Parathyroid adenoma (tissue), 2 donors: ENCODE measurements around the gene ZNF324.
A peak's percentile ranks its signal among the peaks of the same experiment; 100 is the strongest.

Experiments used
- H2AFZ ChIP-seq: fragments of 300-600 bp; sonication (generic); one replicate; pipeline ENCODE4 v1.7.0; 2017; ENCODE audit warnings: antibody characterized with exemption, mild to moderate bottlenecking
- H3K27ac ChIP-seq: fragments of 300-600 bp; sonication (generic); one replicate; pipeline ENCODE4 v1.7.0; 2017
- H3K27me3 ChIP-seq: fragments of 300-600 bp; sonication (generic); one replicate; pipeline ENCODE4 v1.7.0; 2017; ENCODE audit warnings: low read length; ENCODE audit not compliant: control insufficient read depth, insufficient read depth
- H3K36me3 ChIP-seq: fragments of 300-600 bp; sonication (generic); one replicate; pipeline ENCODE4 v1.7.0; 2017; ENCODE audit warnings: low read length; ENCODE audit not compliant: control insufficient read depth, insufficient read depth
- H3K4me1 ChIP-seq: fragments of 300-600 bp; sonication (generic); one replicate; pipeline ENCODE4 v1.7.0; 2017; ENCODE audit warnings: control low read depth
- H3K4me2 ChIP-seq: fragments of 300-600 bp; sonication (generic); one replicate; pipeline ENCODE4 v1.7.0; 2017; ENCODE audit warnings: low read length
- H3K4me3 ChIP-seq: fragments of 300-600 bp; sonication (generic); one replicate; pipeline ENCODE4 v1.7.0; 2017; ENCODE audit warnings: low read depth, low read length
- H3K79me2 ChIP-seq: fragments of 300-600 bp; sonication (generic); one replicate; pipeline ENCODE4 v1.7.0; 2017; ENCODE audit warnings: control low read depth
- H3K9ac ChIP-seq: fragments of 300-600 bp; sonication (generic); one replicate; pipeline ENCODE4 v1.7.0; 2017; ENCODE audit warnings: mild to moderate bottlenecking
- H3K9me3 ChIP-seq: fragments of 300-600 bp; sonication (generic); one replicate; pipeline ENCODE4 v1.7.0; 2017; ENCODE audit warnings: low read length; ENCODE audit not compliant: control insufficient read depth
- TF ChIP-seq, protein P1 (sequence below): fragments of 300-600 bp; sonication (generic); IDR thresholded peaks from one replicate; pipeline ENCODE4 v1.7.0; 2017; ENCODE audit warnings: antibody characterized with exemption, mild to moderate bottlenecking
- donor health status: primary hyperparathyroidism.

Gene ZNF324

GRCh38 chr19:58491393-58491792 lies 24.5 kb downstream of the ZNF324 start:
- TF ChIP-seq, protein P1, sequence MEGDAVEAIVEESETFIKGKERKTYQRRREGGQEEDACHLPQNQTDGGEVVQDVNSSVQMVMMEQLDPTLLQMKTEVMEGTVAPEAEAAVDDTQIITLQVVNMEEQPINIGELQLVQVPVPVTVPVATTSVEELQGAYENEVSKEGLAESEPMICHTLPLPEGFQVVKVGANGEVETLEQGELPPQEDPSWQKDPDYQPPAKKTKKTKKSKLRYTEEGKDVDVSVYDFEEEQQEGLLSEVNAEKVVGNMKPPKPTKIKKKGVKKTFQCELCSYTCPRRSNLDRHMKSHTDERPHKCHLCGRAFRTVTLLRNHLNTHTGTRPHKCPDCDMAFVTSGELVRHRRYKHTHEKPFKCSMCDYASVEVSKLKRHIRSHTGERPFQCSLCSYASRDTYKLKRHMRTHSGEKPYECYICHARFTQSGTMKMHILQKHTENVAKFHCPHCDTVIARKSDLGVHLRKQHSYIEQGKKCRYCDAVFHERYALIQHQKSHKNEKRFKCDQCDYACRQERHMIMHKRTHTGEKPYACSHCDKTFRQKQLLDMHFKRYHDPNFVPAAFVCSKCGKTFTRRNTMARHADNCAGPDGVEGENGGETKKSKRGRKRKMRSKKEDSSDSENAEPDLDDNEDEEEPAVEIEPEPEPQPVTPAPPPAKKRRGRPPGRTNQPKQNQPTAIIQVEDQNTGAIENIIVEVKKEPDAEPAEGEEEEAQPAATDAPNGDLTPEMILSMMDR: no peak
- H3K9ac ChIP-seq: no peak overlapping the region
- no peaks in the 10 kb centered on the region for H3K27me3 ChIP-seq
- no peaks in the 10 kb centered on the region for H3K9me3 ChIP-seq
- H3K4me2 ChIP-seq: no peak overlapping the region
- no peaks in the 10 kb centered on the region for H3K79me2 ChIP-seq
- H3K4me1 ChIP-seq: no peaks in the 10 kb centered on the region
- no peak overlapping the region for H2AFZ ChIP-seq
- H3K36me3 ChIP-seq: no peaks in the 10 kb centered on the region
- no peak overlapping the region for H3K4me3 ChIP-seq
- no peak overlapping the region for H3K27ac ChIP-seq

- Histone ChIP-seq H3K9ac (no peak overlapping the region), H3K9me3 (no peaks in the 10 kb centered on the region), H2AFZ (no peak overlapping the region), H3K4me2 (no peak overlapping the region), H3K4me3 (no peak overlapping the region), H3K4me1 (no peaks in the 10 kb centered on the region), H3K27ac (no peak overlapping the region), H3K79me2 (no peaks in the 10 kb centered on the region), H3K36me3 (no peaks in the 10 kb centered on the region), H3K27me3 (no peaks in the 10 kb centered on the region)
- TF ChIP-seq, protein P1: no peak
Measured at GRCh38 chr19:58492265-58492664, 25.4 kb downstream of the ZNF324 start.

DNA sequence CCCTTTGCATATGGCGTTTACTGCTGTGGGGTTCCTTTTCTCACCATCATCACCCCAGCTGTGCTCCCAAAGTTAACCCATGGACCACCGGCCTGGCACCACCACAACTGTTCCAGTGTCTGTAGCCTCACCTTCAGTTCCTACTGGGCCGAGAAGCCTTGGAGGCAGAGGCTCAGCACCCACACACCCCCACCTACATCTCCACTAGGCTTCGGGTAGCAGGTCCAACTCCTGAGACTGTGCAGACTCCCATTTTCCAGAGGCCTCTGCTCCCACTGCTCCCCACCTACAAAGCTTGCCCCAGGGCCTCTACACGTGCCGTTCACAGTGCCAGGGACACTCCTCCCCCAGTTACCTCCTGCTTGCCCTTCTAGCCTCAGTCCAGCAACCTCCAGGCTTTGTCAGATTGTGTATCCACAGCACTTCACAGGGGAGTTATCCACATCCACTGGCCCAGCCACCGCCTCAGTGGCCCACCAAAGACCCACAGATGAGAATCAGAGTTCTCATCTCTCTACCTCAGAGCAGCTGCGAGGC lies 30.8 kb downstream of the ZNF324 start:
- Histone ChIP-seq H3K4me2 (no peak overlapping the region), H2AFZ (no peak overlapping the region), H3K79me2 (no peaks in the 10 kb centered on the region), H3K27ac (peak overlapping the region; percentile 66), H3K4me3 (no peak overlapping the region), H3K9ac (no peak overlapping the region), H3K36me3 (no peaks in the 10 kb centered on the region), H3K27me3 (no peaks in the 10 kb centered on the region), H3K4me1 (peaks cover 11% of the 10 kb centered on the region), H3K9me3 (no peaks in the 10 kb centered on the region)
- TF ChIP-seq, protein P1: no peak

DNA sequence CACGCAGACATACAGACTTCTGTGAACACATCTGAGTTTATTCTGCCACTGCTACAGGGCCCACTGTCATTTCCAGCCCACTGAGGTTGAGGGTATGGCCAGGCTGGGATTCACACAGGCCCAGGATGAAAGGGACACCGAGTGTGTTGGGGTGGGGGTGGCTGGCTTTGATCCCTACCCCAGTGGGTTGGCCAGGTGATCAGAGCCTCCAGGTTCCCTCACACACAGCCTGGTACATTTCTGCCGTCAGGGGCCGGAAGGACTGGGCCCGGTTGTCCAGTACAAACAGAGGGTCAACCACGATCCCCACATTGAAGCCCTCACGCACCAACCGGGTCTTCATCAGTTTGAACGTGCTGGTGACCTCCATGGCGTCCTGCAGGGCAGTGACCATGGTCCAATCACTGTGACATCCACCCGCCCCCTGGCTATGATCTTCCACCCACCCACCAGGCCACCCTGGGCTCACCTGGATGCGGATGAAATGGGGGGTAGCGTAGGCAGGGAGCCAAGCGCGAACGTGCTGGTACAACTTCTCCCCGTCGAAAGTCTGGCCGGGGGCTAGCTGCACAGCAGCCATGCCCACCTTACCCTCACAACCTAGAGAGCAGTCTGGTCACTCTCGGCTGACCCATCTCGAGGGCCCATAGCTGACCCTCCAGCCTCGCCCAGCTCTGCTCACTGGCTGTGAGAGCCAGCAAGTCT lies 31.6 kb downstream of the ZNF324 start:
- no peaks in the 10 kb centered on the region for H3K79me2 ChIP-seq
- H3K27me3 ChIP-seq: no peaks in the 10 kb centered on the region
- H3K27ac ChIP-seq: peak overlapping the region; percentile 66
- H3K4me3 ChIP-seq: peak overlapping the region; percentile 64
- no peaks in the 10 kb centered on the region for H3K9me3 ChIP-seq
- no peaks in the 10 kb centered on the region for H3K36me3 ChIP-seq
- peaks cover 11% of the 10 kb centered on the region for H3K4me1 ChIP-seq
- peak overlapping the region; percentile 88 for H3K4me2 ChIP-seq
- no peak overlapping the region for H3K9ac ChIP-seq
- TF ChIP-seq, protein P1: no peak
- peak overlapping the region; percentile 88 for H2AFZ ChIP-seq
